H9 (cell line): ENCODE measurements around the gene TTC9. TPM values are rescaled to one million over a fixed set of nuclear protein-coding genes. Genes with fewer than 3 reads are reported as not detected.

Experiments
- DNase-seq: peaks from one replicate; pipeline ENCODE4 v3.0.0-alpha.2; 2017
- H2AFZ ChIP-seq: one replicate; pipeline ENCODE4 v1.6.1; 2013; ENCODE audit warnings: mild to moderate bottlenecking, low read length, control low read depth, moderate library complexity
- H2AK5ac ChIP-seq: 2 replicates; pipeline ENCODE4 v1.6.1; 2013; ENCODE audit warnings: low read length, control low read depth, mixed read lengths; ENCODE audit not compliant: insufficient read length
- H2BK120ac ChIP-seq: one replicate; pipeline ENCODE4 v1.6.1; 2013; ENCODE audit warnings: low read depth, mild to moderate bottlenecking, low read length, control low read depth, inconsistent platforms; ENCODE audit not compliant: poor library complexity, severe bottlenecking
- H2BK12ac ChIP-seq: 2 replicates; pipeline ENCODE4 v1.6.1; 2013; ENCODE audit warnings: low read length, control low read depth, mixed read lengths, low read depth; ENCODE audit not compliant: insufficient read length
- H2BK15ac ChIP-seq: 2 replicates; pipeline ENCODE4 v1.6.1; 2013; ENCODE audit warnings: low read depth, low read length, control low read depth
- H2BK20ac ChIP-seq: one replicate; pipeline ENCODE4 v1.6.1; 2013; ENCODE audit warnings: low read depth, mild to moderate bottlenecking, low read length, control low read depth, inconsistent platforms; ENCODE audit not compliant: poor library complexity, severe bottlenecking
- H2BK5ac ChIP-seq: 2 replicates; pipeline ENCODE4 v1.6.1; 2013; ENCODE audit warnings: low read length, control low read depth, mixed read lengths; ENCODE audit not compliant: insufficient read length
- H3K14ac ChIP-seq: 2 replicates; pipeline ENCODE4 v1.6.1; 2013; ENCODE audit warnings: low read length, control low read depth; ENCODE audit not compliant: insufficient read depth
- H3K18ac ChIP-seq: 2 replicates; pipeline ENCODE4 v1.6.1; 2013; ENCODE audit warnings: low read depth, mild to moderate bottlenecking, mixed read lengths, low read length, control low read depth; ENCODE audit not compliant: insufficient read length
- H3K23ac ChIP-seq: 2 replicates; pipeline ENCODE4 v1.6.1; 2013; ENCODE audit warnings: low read length, control low read depth, mixed read lengths, low read depth; ENCODE audit not compliant: insufficient read length
- H3K23me2 ChIP-seq: 2 replicates; pipeline ENCODE4 v1.6.1; 2013; ENCODE audit warnings: low read depth, mild to moderate bottlenecking, mixed read lengths, low read length, control low read depth; ENCODE audit not compliant: insufficient read length, poor library complexity, severe bottlenecking
- H3K27ac ChIP-seq: 2 replicates; pipeline ENCODE4 v1.5.1; 2013; ENCODE audit warnings: low read length, control low read depth, mixed read lengths, low read depth; ENCODE audit not compliant: insufficient read length
- H3K27me3 ChIP-seq: 2 replicates; pipeline ENCODE4 v1.6.1; 2013; ENCODE audit warnings: low read length, control low read depth, inconsistent platforms; ENCODE audit not compliant: insufficient read depth
- H3K4ac ChIP-seq: 2 replicates; pipeline ENCODE4 v1.6.1; 2013; ENCODE audit warnings: low read depth, mild to moderate bottlenecking, control low read depth, inconsistent platforms, low read length, moderate library complexity
- H3K4me1 ChIP-seq: 2 replicates; pipeline ENCODE4 v1.6.1; 2013; ENCODE audit warnings: low read length, control low read depth, inconsistent platforms; ENCODE audit not compliant: insufficient read depth
- H3K4me2 ChIP-seq: 2 replicates; pipeline ENCODE4 v1.6.1; 2013; ENCODE audit warnings: low read length, control low read depth, mixed read lengths; ENCODE audit not compliant: insufficient read length, insufficient read depth
- H3K56ac ChIP-seq: 2 replicates; pipeline ENCODE4 v1.6.1; 2013; ENCODE audit warnings: low read depth, mild to moderate bottlenecking, mixed read lengths, low read length, control low read depth; ENCODE audit not compliant: insufficient read length
- H3K79me1 ChIP-seq: 2 replicates; pipeline ENCODE4 v1.6.1; 2013; ENCODE audit warnings: low read depth, mild to moderate bottlenecking, moderate library complexity, low read length, control low read depth, inconsistent platforms; ENCODE audit not compliant: insufficient read depth, poor library complexity, severe bottlenecking
- H3K79me2 ChIP-seq: 2 replicates; pipeline ENCODE4 v1.6.1; 2013; ENCODE audit warnings: low read length, control low read depth, inconsistent platforms; ENCODE audit not compliant: insufficient read depth
- H3K9ac ChIP-seq: 2 replicates; pipeline ENCODE4 v1.6.1; 2013; ENCODE audit warnings: low read length, control low read depth, mixed read lengths; ENCODE audit not compliant: insufficient read length; ENCODE audit errors: extremely low read depth
- H3K9me3 ChIP-seq: one replicate; pipeline ENCODE4 v1.6.1; 2013; ENCODE audit warnings: low read depth, low read length, inconsistent platforms; ENCODE audit not compliant: control insufficient read depth
- H3T11ph ChIP-seq: one replicate; pipeline ENCODE4 v1.6.1; 2013; ENCODE audit warnings: mild to moderate bottlenecking, low read length, control low read depth, inconsistent platforms
- H4K20me1 ChIP-seq: one replicate; pipeline ENCODE4 v1.6.1; 2013; ENCODE audit not compliant: control insufficient read depth, insufficient read length, insufficient read depth
- H4K5ac ChIP-seq: 2 replicates; pipeline ENCODE4 v1.6.1; 2013; ENCODE audit warnings: low read depth, mild to moderate bottlenecking, mixed read lengths, low read length, control low read depth; ENCODE audit not compliant: insufficient read length
- H4K8ac ChIP-seq: replicated peaks from 2 replicates; pipeline ENCODE4 v1.6.1; 2013; ENCODE audit warnings: low read length, control low read depth, mixed read lengths, low read depth; ENCODE audit not compliant: insufficient read length
- H4K91ac ChIP-seq: 2 replicates; pipeline ENCODE4 v1.6.1; 2013; ENCODE audit warnings: low read depth, mild to moderate bottlenecking, moderate library complexity, mixed read lengths, low read length, control low read depth; ENCODE audit not compliant: insufficient read length
- H3K27ac Mint-ChIP-seq, 3 experiments: 2 replicates in 2 of 3; 3 replicates in 1 of 3; pipeline ENCODE4 v1.8.0; 2020 to 2021; ENCODE audit warnings: mixed read lengths in 3 of 3, mild to moderate bottlenecking in 1 of 3, moderate library complexity in 1 of 3
- H3K27me3 Mint-ChIP-seq: 2 replicates; pipeline ENCODE4 v1.8.0; 2021; ENCODE audit warnings: low read depth, mild to moderate bottlenecking, moderate library complexity, mixed read lengths
- H3K36me3 Mint-ChIP-seq, 3 experiments: 2 replicates in 2 of 3; 3 replicates in 1 of 3; pipeline ENCODE4 v1.8.0; 2020 to 2021; ENCODE audit warnings: low read depth in 3 of 3, mixed read lengths in 3 of 3; ENCODE audit not compliant: insufficient read depth in 1 of 3
- H3K4me1 Mint-ChIP-seq, 2 experiments: 2 replicates each; pipeline ENCODE4 v1.8.0; 2020; ENCODE audit warnings: mixed read lengths in 2 of 2
- H3K4me3 Mint-ChIP-seq, 2 experiments: 2 replicates in 1 of 2; 3 replicates in 1 of 2; pipeline ENCODE4 v1.8.0; 2020 to 2021; ENCODE audit warnings: mild to moderate bottlenecking in 2 of 2, mixed read lengths in 2 of 2, moderate library complexity in 1 of 2
- H3K9me3 Mint-ChIP-seq, 2 experiments: 2 replicates in 1 of 2; 3 replicates in 1 of 2; pipeline ENCODE4 v1.8.0; 2020; ENCODE audit warnings: mild to moderate bottlenecking in 2 of 2, mixed read lengths in 2 of 2, moderate library complexity in 1 of 2
- WGBS: extraction: QIAGEN DNeasy Blood & Tissue Kit; methylation state at CpG from one replicate; pipeline ENCODE4 v1.1.7; 2013; ENCODE audit warnings: missing lambda C conversion rate, low lambda C conversion rate, mixed read lengths; ENCODE audit not compliant: insufficient read length; ENCODE audit errors: extremely low coverage; 5-methylcytosine and 5-hydroxymethylcytosine counted together
- total RNA-seq: library from RNA; stranded (reverse); gene quantifications from 2 replicates; pipeline ENCODE4 v1.2.1, GENCODE V29; 2021
- TF ChIP-seq, protein P1 (sequence below): fragments of 200-600 bp; sonication (generic); conservative IDR thresholded peaks from 3 replicates; pipeline ENCODE4 v1.8.0; 2021; ENCODE audit warnings: antibody characterized with exemption, mild to moderate bottlenecking

Gene TTC9
- total RNA-seq, 1 experiment from 2014 or later: 17.4 TPM

DNA sequence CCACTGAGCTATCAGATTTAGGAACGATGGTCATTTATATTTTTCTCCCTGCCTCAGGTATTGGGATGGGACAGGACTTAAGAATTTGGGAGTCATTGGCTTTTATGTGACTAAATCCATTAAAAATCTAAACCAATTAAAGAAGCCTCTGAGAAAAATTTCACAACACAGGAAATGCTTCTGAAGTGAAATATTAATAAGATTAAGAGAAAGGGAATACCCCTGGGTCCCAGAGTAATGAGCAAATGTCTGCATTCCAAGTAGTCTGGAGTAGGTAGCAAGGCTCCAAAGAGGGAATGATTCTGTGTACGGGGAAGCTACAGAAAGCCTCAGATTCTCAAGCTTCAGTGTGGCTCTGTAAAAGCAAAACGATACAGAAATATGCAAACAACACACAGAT lies 40.6 kb upstream of the TTC9 start:
- Histone ChIP-seq H3K27me3 (no peaks in the 10 kb centered on the region; the same call in 1 of the 2 replicates), H3T11ph (no peak overlapping the region), H3K4me1 (no peaks in the 10 kb centered on the region; the same call in 1 of the 2 replicates), H4K20me1 (no peaks in the 10 kb centered on the region), H3K23me2 (peaks cover 8% of the 10 kb centered on the region), H2BK5ac (no peak overlapping the region), H3K56ac (no peak overlapping the region), H3K4me2 (peak overlapping the region; percentile 70), H2AK5ac (no peak overlapping the region), H2BK15ac (no peak overlapping the region), H2BK12ac (no peak overlapping the region), H4K91ac (no peak overlapping the region), H3K79me1 (peaks cover 11% of the 10 kb centered on the region), H3K9me3 (no peaks in the 10 kb centered on the region), H3K23ac (no peak overlapping the region), H2BK120ac (no peak overlapping the region), H4K8ac (no peak overlapping the region), H3K79me2 (peaks cover 20% of the 10 kb centered on the region), H4K5ac (no peak overlapping the region), H2AFZ (peak overlapping the region; percentile 90), H2BK20ac (no peak overlapping the region), H3K27ac (no peak overlapping the region), H3K9ac (peak overlapping the region; percentile 82), H3K18ac (no peak overlapping the region), H3K14ac (no peak overlapping the region; the same call in 1 of the 2 replicates), H3K4ac (no peak overlapping the region)
- WGBS: no CpG with 5 or more reads among the region's 3 CpGs
- TF ChIP-seq, protein P1, sequence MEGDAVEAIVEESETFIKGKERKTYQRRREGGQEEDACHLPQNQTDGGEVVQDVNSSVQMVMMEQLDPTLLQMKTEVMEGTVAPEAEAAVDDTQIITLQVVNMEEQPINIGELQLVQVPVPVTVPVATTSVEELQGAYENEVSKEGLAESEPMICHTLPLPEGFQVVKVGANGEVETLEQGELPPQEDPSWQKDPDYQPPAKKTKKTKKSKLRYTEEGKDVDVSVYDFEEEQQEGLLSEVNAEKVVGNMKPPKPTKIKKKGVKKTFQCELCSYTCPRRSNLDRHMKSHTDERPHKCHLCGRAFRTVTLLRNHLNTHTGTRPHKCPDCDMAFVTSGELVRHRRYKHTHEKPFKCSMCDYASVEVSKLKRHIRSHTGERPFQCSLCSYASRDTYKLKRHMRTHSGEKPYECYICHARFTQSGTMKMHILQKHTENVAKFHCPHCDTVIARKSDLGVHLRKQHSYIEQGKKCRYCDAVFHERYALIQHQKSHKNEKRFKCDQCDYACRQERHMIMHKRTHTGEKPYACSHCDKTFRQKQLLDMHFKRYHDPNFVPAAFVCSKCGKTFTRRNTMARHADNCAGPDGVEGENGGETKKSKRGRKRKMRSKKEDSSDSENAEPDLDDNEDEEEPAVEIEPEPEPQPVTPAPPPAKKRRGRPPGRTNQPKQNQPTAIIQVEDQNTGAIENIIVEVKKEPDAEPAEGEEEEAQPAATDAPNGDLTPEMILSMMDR: no peak
- DNase-seq: no peak
- peaks cover 0 to 10% (median 4%) of the 10 kb centered on the region in 3 experiments; a peak in 3 of 7 replicates for H3K36me3 Mint-ChIP-seq
- no peaks in the 10 kb centered on the region for H3K9me3 Mint-ChIP-seq
- H3K4me3 Mint-ChIP-seq: peak overlapping the region; percentile 73 to 100
- H3K4me1 Mint-ChIP-seq: peaks cover 17 to 21% of the 10 kb centered on the region in 2 experiments
- H3K27ac Mint-ChIP-seq: peak overlapping the region in 2 of 3 experiments; percentile 17 to 95; a peak in 3 of 7 replicates
- H3K27me3 Mint-ChIP-seq: peaks cover 1% of the 10 kb centered on the region; the same call in 1 of the 2 replicates
